H1 (cell line): Measurements from ENCODE around the gene MAJIN.

ENCODE experiments used
- EP300 ChIP-seq, 2 experiments: IDR thresholded peaks; 1 replicate in 1 of 2; 2 replicates in 1 of 2; pipeline ENCODE4 v1.6.1; 2011 to 2012; ENCODE audit warnings: low read depth in 2 of 2, low read length in 2 of 2, mild to moderate bottlenecking in 2 of 2, borderline replicate concordance in 1 of 2, inconsistent platforms in 1 of 2, moderate library complexity in 1 of 2
- GABPA ChIP-seq: IDR thresholded peaks from 2 replicates; pipeline ENCODE4 v1.6.1; 2011; ENCODE audit warnings: mild to moderate bottlenecking, low read length, moderate library complexity, borderline replicate concordance; ENCODE audit not compliant: insufficient read depth
- POLR2A ChIP-seq, 2 experiments: IDR thresholded peaks; 1 replicate in 1 of 2; 2 replicates in 1 of 2; pipeline ENCODE4 v1.6.1; 2011; ENCODE audit warnings: low read depth in 2 of 2, low read length in 2 of 2, mild to moderate bottlenecking in 2 of 2; ENCODE audit errors: control extremely low read depth in 1 of 2
- RAD21 ChIP-seq, 2 experiments: IDR thresholded peaks in 1 of 2; conservative IDR thresholded peaks in 1 of 2; 2 replicates each; pipeline ENCODE4 v1.6.1; 2011; ENCODE audit warnings: low read depth in 2 of 2, low read length in 2 of 2, improper control_type of control experiment in 1 of 2, inconsistent platforms in 1 of 2, mild to moderate bottlenecking in 1 of 2, moderate library complexity in 1 of 2
- SUZ12 ChIP-seq: fragments of 200-600 bp; sonication (generic); IDR thresholded peaks from 2 replicates; pipeline ENCODE4 v1.6.1; 2012; ENCODE audit warnings: mild to moderate bottlenecking, inconsistent platforms, low read length, moderate library complexity, mixed read lengths
- YY1 ChIP-seq: IDR thresholded peaks from 2 replicates; pipeline ENCODE4 v1.6.1; 2011; ENCODE audit warnings: low read depth, mild to moderate bottlenecking, low read length
- ZNF274 ChIP-seq: IDR thresholded peaks from 2 replicates; pipeline ENCODE4 v1.7.0; 2012; ENCODE audit warnings: low read length, borderline replicate concordance; ENCODE audit errors: extremely low read depth
- TF ChIP-seq, protein P1 (sequence below), 3 experiments: IDR thresholded peaks; 1 replicate in 2 of 3; 2 replicates in 1 of 3; pipeline versions ENCODE4 v1.5.1 to v1.6.1; 2011; ENCODE audit warnings: low read length in 3 of 3, mild to moderate bottlenecking in 3 of 3, inconsistent platforms in 2 of 3, low read depth in 1 of 3, moderate library complexity in 1 of 3; ENCODE audit not compliant: insufficient read depth in 1 of 3; ENCODE audit errors: control extremely low read depth in 1 of 3
- TF ChIP-seq, protein P2 (sequence below): IDR thresholded peaks from 2 replicates; pipeline ENCODE4 v1.6.1; 2012; ENCODE audit warnings: inconsistent platforms

DNA sequence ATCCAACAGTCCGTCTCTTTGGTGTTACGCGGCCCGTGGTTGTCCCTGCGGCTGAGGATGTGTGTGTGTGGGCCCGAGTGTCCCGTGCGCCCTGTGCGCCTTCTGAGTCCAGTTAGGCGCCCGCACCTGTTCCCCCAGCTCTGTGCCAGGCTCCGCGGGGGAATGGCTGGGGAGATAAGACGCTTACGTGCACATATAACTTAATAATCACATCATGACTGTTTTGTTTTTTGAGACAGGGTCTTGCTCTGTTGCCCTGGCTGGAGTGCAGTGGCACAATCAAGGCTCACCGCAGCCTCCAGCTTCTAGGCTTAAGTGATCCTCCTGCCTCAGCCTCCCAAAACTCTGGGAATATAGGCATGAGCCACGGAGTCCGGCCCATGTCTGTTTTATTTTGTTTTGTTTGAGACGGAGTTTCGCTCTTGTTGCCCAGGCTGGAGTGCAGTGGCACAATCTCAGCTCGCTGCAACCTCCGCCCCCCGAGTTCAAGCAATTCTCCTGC is 42.9 kb upstream of the MAJIN start:
- no peak for TF ChIP-seq EP300 (IDR thresholded peaks at IDR 0.05; ENCODE audit: borderline replicate concordance in 1 of 2, low read depth in 2 of 2, low read length in 2 of 2)
- TF ChIP-seq, protein P1, sequence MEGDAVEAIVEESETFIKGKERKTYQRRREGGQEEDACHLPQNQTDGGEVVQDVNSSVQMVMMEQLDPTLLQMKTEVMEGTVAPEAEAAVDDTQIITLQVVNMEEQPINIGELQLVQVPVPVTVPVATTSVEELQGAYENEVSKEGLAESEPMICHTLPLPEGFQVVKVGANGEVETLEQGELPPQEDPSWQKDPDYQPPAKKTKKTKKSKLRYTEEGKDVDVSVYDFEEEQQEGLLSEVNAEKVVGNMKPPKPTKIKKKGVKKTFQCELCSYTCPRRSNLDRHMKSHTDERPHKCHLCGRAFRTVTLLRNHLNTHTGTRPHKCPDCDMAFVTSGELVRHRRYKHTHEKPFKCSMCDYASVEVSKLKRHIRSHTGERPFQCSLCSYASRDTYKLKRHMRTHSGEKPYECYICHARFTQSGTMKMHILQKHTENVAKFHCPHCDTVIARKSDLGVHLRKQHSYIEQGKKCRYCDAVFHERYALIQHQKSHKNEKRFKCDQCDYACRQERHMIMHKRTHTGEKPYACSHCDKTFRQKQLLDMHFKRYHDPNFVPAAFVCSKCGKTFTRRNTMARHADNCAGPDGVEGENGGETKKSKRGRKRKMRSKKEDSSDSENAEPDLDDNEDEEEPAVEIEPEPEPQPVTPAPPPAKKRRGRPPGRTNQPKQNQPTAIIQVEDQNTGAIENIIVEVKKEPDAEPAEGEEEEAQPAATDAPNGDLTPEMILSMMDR (IDR thresholded peaks at IDR 0.05; ENCODE audit: control extremely low read depth in 1 of 3, insufficient read depth in 1 of 3, low read depth in 1 of 3, low read length in 3 of 3): no peak
- TF ChIP-seq, protein P2, sequence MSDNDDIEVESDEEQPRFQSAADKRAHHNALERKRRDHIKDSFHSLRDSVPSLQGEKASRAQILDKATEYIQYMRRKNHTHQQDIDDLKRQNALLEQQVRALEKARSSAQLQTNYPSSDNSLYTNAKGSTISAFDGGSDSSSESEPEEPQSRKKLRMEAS: no peak
- no peak for TF ChIP-seq POLR2A (IDR thresholded peaks at IDR 0.05; ENCODE audit: control extremely low read depth in 1 of 2, low read depth in 2 of 2, low read length in 2 of 2)
- no peak for TF ChIP-seq YY1
- no peak for TF ChIP-seq RAD21 (IDR thresholded peaks at IDR 0.05 in 1 of 2, conservative IDR thresholded peaks at IDR 0.05 in 1 of 2; ENCODE audit: low read depth in 2 of 2, low read length in 2 of 2)
- 0 out of 2 replicates have a peak, but pooled peaks have one; percentile 18 for TF ChIP-seq SUZ12
- TF ChIP-seq GABPA: no peak
- TF ChIP-seq ZNF274: no peak
